Esophagus muscularis mucosa (tissue), 3 donors: ENCODE data around the gene LMNA.

Source experiments
- POLR2A ChIP-seq: fragments of 450-650 bp; IDR thresholded peaks from one replicate; pipeline ENCODE4 v1.6.1; 2017; ENCODE audit warnings: antibody characterized with exemption, moderate library complexity, mild to moderate bottlenecking, low read depth
- POLR2AphosphoS5 ChIP-seq, 2 donors: sonication (generic); formaldehyde crosslinking; IDR thresholded peaks; one replicate each; pipeline ENCODE4 v1.6.1; 2017; ENCODE audit warnings: antibody characterized with exemption in 2 of 2
- TF ChIP-seq, protein P1 (sequence below), 3 experiments: fragments of 200-600 bp in 2 of 3; fragments of 450-650 bp in 1 of 3; sonication (generic) in 2 of 3; IDR thresholded peaks; one replicate each; pipeline ENCODE4 v1.5.1; 2017 to 2019; ENCODE audit warnings: antibody characterized with exemption in 3 of 3, mild to moderate bottlenecking in 2 of 3, moderate library complexity in 1 of 3

DNA sequence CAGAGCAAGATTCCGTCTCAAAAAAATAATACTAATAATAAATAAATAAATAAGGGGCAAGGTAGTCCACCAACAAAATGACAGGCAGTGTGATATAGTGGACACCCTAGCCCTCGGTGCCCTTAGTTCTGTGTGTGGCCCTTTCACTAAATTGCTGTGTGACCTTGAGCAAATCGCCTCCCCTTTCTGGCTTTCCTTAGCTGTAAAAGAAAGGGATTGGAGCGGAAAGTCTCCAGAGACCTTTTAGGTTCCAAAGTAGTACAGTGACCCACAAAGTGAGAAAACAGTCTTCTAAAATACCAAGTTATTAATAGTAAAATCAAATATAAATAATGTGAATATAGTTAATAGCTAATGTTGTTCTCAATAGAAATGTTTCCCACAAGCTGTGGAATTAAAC lies 7.6 kb downstream of the LMNA start:
- TF ChIP-seq, protein P1, sequence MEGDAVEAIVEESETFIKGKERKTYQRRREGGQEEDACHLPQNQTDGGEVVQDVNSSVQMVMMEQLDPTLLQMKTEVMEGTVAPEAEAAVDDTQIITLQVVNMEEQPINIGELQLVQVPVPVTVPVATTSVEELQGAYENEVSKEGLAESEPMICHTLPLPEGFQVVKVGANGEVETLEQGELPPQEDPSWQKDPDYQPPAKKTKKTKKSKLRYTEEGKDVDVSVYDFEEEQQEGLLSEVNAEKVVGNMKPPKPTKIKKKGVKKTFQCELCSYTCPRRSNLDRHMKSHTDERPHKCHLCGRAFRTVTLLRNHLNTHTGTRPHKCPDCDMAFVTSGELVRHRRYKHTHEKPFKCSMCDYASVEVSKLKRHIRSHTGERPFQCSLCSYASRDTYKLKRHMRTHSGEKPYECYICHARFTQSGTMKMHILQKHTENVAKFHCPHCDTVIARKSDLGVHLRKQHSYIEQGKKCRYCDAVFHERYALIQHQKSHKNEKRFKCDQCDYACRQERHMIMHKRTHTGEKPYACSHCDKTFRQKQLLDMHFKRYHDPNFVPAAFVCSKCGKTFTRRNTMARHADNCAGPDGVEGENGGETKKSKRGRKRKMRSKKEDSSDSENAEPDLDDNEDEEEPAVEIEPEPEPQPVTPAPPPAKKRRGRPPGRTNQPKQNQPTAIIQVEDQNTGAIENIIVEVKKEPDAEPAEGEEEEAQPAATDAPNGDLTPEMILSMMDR (IDR thresholded peaks at IDR 0.05): no peak
- no peak for TF ChIP-seq POLR2A
- no peak for TF ChIP-seq POLR2AphosphoS5 (IDR thresholded peaks at IDR 0.05)
